Adipose tissue (tissue), 3 donors: Measurements from ENCODE around the gene PTPRD. TPM values are rescaled to one million over a fixed set of nuclear protein-coding genes. Genes with fewer than 3 reads are reported as not detected.
"Not testable (repeated sequence)": the region's sequence is repeated elsewhere in the genome, so short reads cannot be mapped to it uniquely, and the experiment has no call there.

Experiments
- H3K27ac ChIP-seq: one replicate; pipeline ENCODE4 v1.5.1; 2013; ENCODE audit warnings: low read depth, low read length
- WGBS, 3 donors: extraction: QIAGEN DNeasy Blood & Tissue Kit; methylation state at CpG; one replicate each; pipeline ENCODE4 v1.1.7; 2013; 5-methylcytosine and 5-hydroxymethylcytosine counted together
- polyA plus RNA-seq, 3 donors: library from polyadenylated mRNA; stranded (reverse); fragments of 200-250 nt; gene quantifications; one replicate each; pipeline ENCODE4 v1.2.3, GENCODE V29; 2013
- donor health status: healthy with polysubstance abuse.
- donor health status: Bipolar disorder and iron deficiency.
- donor health status: healthy.

The PTPRD gene
- polyA plus RNA-seq, 3 donors, result 1.4 to 3.9 (median 2.1) TPM

DNA sequence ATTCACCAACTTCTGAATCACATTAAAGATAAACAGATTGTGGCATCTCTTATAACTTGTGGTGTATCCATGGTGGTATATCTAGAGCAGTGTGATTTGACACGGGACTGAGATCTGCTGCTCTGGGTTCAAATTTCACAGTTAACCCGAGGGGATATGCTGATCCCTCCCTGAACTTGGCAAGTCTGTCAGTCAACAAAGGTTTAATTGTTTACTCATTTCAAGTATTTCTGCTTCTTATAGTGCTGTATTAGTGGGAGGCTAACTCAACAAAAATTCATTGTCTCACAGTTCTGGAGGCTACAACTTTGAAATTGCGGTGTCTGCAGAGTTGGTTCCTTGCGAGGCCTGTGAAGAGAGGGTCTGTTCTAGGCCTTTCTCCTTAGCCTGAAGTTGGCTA lies 1175.2 kb downstream of the PTPRD start:
- 72 to 85% (median 79%) methylated on average over 4 of the region's 4 CpGs for WGBS, 3 donors
- no peak overlapping the region for H3K27ac ChIP-seq

GRCh38 chr9:9426454-9426853 lies 1186.3 kb downstream of the PTPRD start:
- WGBS, 3 donors, result 89 to 90% (median 89%) methylated on average over 10 of the region's 10 CpGs
- H3K27ac ChIP-seq, result not testable (repeated sequence)

DNA sequence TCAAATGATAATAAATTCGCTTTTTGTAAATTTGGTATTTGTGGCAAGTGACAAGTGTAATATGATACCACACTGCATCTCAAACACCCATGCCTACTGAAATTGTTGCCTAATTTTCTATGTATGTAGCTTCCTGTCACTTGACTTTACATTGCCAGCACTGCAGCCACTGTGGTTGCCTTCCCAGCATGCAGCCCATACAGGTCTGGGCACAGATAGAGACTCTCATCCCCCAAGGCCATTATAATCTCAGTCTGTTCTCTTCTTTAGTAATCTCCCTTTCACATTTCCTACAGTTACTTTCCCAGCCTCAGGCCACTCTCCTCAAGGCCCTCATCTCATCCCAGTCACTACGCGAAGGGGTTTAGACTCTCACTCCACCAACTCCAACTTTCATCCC lies 1200.6 kb downstream of the PTPRD start:
- H3K27ac ChIP-seq, result no peak overlapping the region
- 93 to 95% (median 94%) methylated on average over 3 of the region's 3 CpGs for WGBS, 3 donors

DNA sequence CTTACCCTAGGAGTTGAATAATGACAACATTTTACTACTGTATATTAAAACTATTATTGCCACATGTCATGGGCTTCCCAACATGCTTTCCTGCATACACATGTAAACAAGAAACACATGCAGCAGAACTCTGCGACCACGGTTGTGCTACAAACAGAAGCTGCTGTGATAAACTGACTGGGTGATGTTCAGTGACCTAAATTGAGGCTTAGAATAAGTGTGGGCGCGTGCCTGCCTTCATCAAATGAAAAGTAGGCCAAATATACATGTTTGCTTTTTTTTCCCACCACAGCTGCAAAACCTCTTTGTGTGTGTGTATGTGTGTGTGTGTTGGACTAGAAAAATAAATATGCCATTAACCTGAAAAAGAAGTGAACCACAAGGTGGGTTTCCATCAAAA lies 1202.1 kb downstream of the PTPRD start:
- 60 to 82% (median 78%) methylated on average over 4 of the region's 4 CpGs for WGBS, 3 donors

DNA sequence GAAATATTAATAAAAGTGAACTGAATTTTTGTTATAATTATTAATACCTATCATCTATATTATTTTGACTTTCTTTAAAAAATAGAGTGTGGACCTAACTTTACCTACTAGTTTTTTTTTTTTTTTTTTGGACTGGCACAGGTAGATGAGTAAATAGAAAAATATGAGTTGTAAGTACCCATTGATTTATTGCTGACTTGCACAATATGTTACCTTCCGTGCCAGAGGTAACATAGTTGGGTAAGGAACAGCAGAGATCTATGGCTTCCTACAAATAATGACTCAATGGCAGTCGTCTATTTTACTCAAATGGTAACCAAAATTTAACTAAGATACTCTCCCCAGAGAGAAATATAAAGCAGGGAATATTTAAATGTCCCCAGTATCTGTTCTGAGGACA lies 1212.8 kb downstream of the PTPRD start:
- H3K27ac ChIP-seq, result no peak overlapping the region
- WGBS, 3 donors, result 59 to 78% (median 75%) methylated on average over 2 of the region's 2 CpGs

More for the DNA sequence above, 1202.1 kb downstream of the PTPRD start:
- H3K27ac ChIP-seq, result no peak overlapping the region

GRCh38 chr9:9396518-9396917 lies 1216.3 kb downstream of the PTPRD start:
- 62 to 92% (median 84%) methylated on average over 2 of the region's 2 CpGs for WGBS, 3 donors

GRCh38 chr9:9395539-9395938 lies 1217.3 kb downstream of the PTPRD start:
- WGBS, 3 donors, result 69 to 83% (median 79%) methylated on average over 5 of the region's 5 CpGs
- H3K27ac ChIP-seq, result no peak overlapping the region

More at GRCh38 chr9:9396518-9396917, 1216.3 kb downstream of the PTPRD start:
- no peak overlapping the region for H3K27ac ChIP-seq

DNA sequence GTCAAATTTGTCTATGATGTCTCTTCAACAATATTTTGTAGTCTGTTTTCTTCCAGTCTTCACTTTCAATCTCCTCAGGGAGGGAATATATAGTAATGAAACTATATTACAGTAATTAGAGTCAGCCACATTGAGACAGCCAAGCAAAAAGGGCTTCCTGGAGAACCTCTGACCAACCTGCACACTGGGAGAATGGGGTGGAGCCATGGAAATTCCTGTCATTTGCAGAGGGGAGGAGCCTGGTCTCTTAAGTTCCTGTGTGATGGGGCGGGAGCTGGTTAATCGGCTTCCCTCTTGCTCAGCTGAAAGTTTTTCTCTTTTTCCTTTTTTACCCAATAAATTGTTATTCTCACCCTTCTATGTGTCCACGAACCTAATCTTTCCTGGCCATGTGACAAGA lies 1220.0 kb downstream of the PTPRD start:
- 72 to 83% (median 78%) methylated on average over 3 of the region's 3 CpGs for WGBS, 3 donors
- H3K27ac ChIP-seq, result no peak overlapping the region

DNA sequence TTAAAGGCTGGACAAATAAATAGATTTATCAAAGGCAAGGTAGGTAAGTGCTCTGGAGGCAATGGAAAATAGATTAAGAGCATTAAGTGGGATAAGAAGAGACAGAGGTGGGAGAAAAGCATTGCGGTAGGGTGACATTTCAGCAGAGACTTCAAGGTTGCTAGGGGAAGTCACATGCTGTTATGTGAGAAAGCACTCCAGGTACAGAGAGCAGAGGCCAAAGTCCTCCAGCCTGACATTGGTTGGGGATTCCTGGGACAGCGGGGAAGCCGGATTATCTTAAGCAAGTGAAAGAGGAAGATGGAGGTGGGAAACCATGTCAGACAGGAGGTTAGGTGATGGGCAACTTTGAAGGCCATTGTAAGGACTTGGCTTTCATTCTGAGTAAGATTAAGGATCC lies 1222.9 kb downstream of the PTPRD start:
- no peak overlapping the region for H3K27ac ChIP-seq
- 38 to 93% (median 91%) methylated on average over 3 of the region's 3 CpGs for WGBS, 3 donors

DNA sequence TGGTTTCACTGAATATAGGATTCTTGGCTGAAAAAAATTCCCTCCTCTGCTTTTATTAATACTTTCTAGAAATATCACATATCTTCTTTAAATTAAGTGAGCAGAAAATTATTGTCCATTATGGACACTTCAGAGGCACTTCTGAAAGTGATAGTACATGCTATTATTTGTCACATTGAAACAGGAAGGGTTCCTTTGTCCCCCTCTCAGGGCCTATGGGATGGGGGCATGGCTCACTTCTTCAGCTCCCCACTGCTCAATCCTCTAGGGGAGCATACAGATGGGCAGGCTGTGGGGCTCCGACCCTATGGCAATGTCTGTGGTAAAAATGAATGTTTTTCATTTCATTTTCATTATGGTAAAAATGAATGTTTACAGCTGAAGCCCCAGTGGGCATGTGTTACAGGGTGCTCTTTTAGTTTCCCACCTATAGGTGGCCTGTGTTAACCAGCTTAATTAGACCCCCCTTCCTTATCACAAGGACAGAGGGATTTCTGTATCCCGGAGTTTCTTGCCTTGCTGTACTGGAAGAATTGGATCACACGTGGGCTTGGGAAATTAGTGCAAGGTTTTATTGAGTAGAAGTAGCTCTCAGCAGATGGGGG lies 1225.2 kb downstream of the PTPRD start:
- no peak overlapping the region for H3K27ac ChIP-seq
- 62 to 69% (median 68%) methylated on average over 3 of the region's 3 CpGs for WGBS, 3 donors

DNA sequence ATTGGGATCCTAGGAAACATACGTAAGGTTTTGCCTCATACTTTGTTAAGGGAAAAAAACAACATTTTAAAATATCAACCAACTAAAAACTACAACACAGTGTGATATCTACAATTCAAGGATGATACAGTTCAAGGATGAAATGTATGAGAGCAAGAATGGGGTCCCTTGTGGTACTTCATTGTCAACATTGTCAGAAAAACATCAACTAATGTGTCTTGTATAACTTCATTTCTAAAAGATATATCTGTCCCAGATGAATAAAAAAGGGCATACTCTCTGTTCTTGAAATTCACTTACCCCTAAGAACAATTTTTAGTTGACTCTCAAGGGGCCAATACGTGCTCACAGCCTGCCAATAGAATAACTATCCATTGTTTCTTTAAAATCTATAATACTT lies 1250.5 kb downstream of the PTPRD start:
- WGBS, 3 donors, result 67 to 77% (median 69%) methylated on average over 2 of the region's 2 CpGs
- no peak overlapping the region for H3K27ac ChIP-seq

- WGBS, 3 donors, result 23 to 27% (median 23%) methylated on average over 2 of the region's 2 CpGs
- no peak overlapping the region for H3K27ac ChIP-seq
Observed at GRCh38 chr9:9352877-9353481, 1259.8 kb downstream of the PTPRD start.

- WGBS, 3 donors, result 46 to 73% (median 64%) methylated on average over 2 of the region's 2 CpGs
- no peak overlapping the region for H3K27ac ChIP-seq
Observed at GRCh38 chr9:9341203-9341602, 1271.6 kb downstream of the PTPRD start.

DNA sequence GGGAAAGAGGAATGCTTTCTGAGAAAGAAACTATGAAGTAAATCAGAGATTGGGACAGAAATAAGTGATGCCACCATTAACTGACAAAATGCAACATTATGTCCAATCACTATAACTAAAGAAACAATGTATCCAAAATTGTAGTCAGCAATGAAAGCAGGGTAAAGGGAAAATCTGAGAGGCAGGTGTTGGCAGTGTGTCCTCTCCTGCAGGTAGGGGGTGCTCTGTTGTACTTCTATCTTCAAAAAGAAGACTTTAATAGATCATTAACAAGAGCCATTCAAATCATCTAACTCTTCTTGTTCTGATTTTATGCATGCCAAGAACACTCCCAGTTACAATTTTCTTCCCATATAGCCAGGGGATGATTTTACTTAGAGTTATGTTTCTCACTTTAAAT lies 1275.7 kb downstream of the PTPRD start:
- H3K27ac ChIP-seq, result no peak overlapping the region

- no peak overlapping the region for H3K27ac ChIP-seq
Observed at GRCh38 chr9:9326749-9327148, 1286.1 kb downstream of the PTPRD start.

DNA sequence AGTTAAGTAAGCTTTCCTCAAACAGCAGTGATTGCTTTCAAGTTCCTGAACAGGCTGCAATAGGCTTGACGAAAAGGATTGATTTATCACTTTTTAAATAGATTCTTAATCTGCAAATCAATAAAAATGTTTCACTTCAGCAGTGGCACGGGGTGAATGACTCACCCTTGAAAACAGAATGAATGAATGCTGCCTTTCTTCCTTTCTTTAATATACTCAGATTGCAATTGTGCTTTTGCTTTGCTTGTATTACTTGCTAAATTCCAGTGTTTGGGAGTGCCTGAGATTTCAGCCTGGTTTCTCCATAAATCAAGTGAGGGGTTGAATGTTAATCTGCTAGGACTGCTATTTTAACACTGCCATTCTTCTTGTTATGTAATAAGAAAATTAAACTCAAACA lies 1293.8 kb downstream of the PTPRD start:
- 9 to 30% (median 21%) methylated on average over 2 of the region's 2 CpGs for WGBS, 3 donors
- H3K27ac ChIP-seq, result no peak overlapping the region

DNA sequence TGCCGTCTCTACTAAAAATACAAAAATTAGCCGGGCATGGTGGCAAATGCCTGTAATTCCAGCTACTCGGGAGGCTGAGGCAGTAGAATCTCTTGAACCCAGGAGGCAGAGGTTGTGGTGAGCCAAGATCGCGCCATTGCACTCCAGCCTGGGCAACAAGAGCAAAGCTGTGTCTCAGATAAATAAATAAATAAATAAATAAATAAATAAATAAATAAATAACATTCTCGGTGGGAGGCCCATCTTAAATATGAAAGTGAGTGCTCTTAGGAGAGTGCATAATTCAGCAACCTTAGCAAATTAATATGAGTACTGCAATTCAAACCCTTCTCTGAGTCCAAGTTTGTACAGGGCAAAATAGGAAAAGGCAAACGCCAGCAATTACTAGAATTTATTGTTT lies 1302.1 kb downstream of the PTPRD start:
- not testable (repeated sequence) for H3K27ac ChIP-seq
- 81 to 88% (median 85%) methylated on average over 7 of the region's 7 CpGs for WGBS, 3 donors

DNA sequence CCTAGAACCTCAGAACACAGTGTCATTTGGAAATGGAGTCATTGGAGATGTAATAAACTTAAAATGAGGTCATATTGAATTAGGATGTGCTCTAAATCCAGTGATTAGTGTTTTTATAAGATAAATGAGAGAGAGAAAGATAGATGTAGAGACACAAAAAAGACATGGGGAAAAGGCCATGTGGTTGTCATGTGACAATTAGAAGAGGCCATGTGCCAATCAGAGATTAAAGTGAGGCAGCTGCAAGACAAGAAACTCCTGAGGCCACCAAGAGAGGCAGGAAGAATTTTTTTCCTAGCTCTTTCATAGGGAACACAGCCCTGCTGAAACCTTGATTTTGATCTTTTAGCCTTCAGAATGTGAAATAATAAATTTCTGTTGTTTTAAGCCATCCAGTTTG lies 1307.2 kb downstream of the PTPRD start:
- H3K27ac ChIP-seq, result no peak overlapping the region

- 67 to 90% (median 89%) methylated on average over 1 of the region's 1 CpG for WGBS, 3 donors
- H3K27ac ChIP-seq, result no peak overlapping the region
Observed at GRCh38 chr9:9299134-9299533, 1313.7 kb downstream of the PTPRD start.

- H3K27ac ChIP-seq, result no peak overlapping the region
- WGBS, 3 donors, result 80 to 86% (median 83%) methylated on average over 2 of the region's 2 CpGs
Observed at GRCh38 chr9:9286001-9286400, 1326.8 kb downstream of the PTPRD start.

GRCh38 chr9:9284201-9284600 lies 1328.6 kb downstream of the PTPRD start:
- H3K27ac ChIP-seq, result no peak overlapping the region
- 57 to 74% (median 68%) methylated on average over 2 of the region's 2 CpGs for WGBS, 3 donors
